DND-41 (cell line): Measurements from ENCODE around the gene CYB5B.

Experiments used
- EZH2 ChIP-seq: IDR thresholded peaks from 3 replicates; pipeline ENCODE4 v1.6.1; 2012; ENCODE audit warnings: borderline replicate concordance, low read depth, mild to moderate bottlenecking, moderate library complexity, low read length, inconsistent platforms; ENCODE audit not compliant: severe bottlenecking
- TF ChIP-seq, protein P1 (sequence below): IDR thresholded peaks from 2 replicates; pipeline ENCODE4 v1.5.1; 2012; ENCODE audit warnings: borderline replicate concordance, low read length, moderate library complexity, mild to moderate bottlenecking; ENCODE audit not compliant: poor library complexity, severe bottlenecking; ENCODE audit errors: extremely low read depth

DNA sequence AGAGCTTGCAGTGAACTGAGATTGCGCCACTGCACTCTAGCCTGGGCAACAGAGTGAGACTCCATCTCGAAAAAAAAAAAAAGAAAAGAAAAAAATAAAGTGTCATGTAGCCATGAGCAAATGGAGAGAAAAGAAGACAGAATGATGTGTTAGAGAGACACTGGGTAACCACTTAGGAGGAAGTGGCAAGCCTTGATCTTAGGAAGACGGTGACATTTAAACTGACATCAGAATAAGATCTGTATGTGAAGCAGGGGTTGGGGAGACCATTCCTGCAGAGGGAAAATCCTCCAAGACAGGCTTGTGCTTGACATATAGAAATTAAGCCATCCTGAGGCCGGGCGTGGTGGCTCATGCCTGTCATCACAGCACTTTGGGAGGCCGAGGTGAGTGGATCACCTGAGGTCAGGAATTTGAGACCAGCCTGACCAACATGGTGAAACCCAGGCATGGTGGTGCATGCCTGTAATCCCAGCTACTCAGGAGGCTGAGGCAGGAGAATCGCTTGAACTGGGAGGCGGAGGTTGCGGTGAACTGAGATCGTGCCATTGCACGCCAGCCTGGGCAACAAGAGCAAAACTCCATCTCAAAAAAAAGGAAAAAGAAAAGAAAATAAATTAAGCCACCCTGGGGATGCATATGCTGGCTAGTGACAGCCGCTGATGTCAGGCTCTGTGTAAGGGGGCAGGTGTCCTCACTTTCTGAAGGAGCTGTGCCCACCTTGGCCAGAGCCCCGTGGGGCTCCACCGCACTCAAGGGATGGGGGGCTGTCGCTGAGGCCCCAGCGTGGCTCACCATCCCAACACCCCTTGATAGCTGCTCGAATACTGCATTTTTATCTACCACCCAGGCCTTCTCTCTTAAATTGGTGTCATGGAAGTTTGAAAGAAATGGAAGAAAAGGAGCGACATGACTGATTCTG lies 13.1 kb upstream of the CYB5B start:
- TF ChIP-seq, protein P1, sequence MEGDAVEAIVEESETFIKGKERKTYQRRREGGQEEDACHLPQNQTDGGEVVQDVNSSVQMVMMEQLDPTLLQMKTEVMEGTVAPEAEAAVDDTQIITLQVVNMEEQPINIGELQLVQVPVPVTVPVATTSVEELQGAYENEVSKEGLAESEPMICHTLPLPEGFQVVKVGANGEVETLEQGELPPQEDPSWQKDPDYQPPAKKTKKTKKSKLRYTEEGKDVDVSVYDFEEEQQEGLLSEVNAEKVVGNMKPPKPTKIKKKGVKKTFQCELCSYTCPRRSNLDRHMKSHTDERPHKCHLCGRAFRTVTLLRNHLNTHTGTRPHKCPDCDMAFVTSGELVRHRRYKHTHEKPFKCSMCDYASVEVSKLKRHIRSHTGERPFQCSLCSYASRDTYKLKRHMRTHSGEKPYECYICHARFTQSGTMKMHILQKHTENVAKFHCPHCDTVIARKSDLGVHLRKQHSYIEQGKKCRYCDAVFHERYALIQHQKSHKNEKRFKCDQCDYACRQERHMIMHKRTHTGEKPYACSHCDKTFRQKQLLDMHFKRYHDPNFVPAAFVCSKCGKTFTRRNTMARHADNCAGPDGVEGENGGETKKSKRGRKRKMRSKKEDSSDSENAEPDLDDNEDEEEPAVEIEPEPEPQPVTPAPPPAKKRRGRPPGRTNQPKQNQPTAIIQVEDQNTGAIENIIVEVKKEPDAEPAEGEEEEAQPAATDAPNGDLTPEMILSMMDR: no peak
- no peak for TF ChIP-seq EZH2
